Mucosa of stomach (tissue), 1 donor: ENCODE data around the gene GMDS.

Experiments used
- H3K27me3 ChIP-seq: one replicate; pipeline ENCODE4 v1.7.0; 2013; ENCODE audit warnings: mild to moderate bottlenecking, low read length; ENCODE audit not compliant: control insufficient read depth, insufficient read depth
- H3K36me3 ChIP-seq: one replicate; pipeline ENCODE4 v1.7.0; 2013; ENCODE audit warnings: low read length; ENCODE audit not compliant: control insufficient read depth, insufficient read depth
- H3K4me1 ChIP-seq: one replicate; pipeline ENCODE4 v1.7.0; 2013; ENCODE audit warnings: mild to moderate bottlenecking, low read length; ENCODE audit not compliant: control insufficient read depth, insufficient read depth
- H3K4me3 ChIP-seq: one replicate; pipeline ENCODE4 v1.7.0; 2013; ENCODE audit warnings: low read length
- H3K9ac ChIP-seq: one replicate; pipeline ENCODE4 v1.7.0; 2013; ENCODE audit warnings: mild to moderate bottlenecking, low read length, moderate library complexity
- H3K9me3 ChIP-seq: one replicate; pipeline ENCODE4 v1.7.0; 2013; ENCODE audit warnings: mild to moderate bottlenecking, low read length, moderate library complexity; ENCODE audit not compliant: control insufficient read depth
- donor health status: Pancreatic carcinoma.

GMDS gene

GRCh38 chr6:1615853-1616420 is 629.5 kb downstream of the GMDS start:
- Histone ChIP-seq H3K36me3 (no peaks in the 10 kb centered on the region), H3K27me3 (peaks cover 85% of the 10 kb centered on the region), H3K4me3 (no peak overlapping the region), H3K9me3 (no peaks in the 10 kb centered on the region), H3K9ac (no peak overlapping the region), H3K4me1 (peaks cover 14% of the 10 kb centered on the region)

DNA sequence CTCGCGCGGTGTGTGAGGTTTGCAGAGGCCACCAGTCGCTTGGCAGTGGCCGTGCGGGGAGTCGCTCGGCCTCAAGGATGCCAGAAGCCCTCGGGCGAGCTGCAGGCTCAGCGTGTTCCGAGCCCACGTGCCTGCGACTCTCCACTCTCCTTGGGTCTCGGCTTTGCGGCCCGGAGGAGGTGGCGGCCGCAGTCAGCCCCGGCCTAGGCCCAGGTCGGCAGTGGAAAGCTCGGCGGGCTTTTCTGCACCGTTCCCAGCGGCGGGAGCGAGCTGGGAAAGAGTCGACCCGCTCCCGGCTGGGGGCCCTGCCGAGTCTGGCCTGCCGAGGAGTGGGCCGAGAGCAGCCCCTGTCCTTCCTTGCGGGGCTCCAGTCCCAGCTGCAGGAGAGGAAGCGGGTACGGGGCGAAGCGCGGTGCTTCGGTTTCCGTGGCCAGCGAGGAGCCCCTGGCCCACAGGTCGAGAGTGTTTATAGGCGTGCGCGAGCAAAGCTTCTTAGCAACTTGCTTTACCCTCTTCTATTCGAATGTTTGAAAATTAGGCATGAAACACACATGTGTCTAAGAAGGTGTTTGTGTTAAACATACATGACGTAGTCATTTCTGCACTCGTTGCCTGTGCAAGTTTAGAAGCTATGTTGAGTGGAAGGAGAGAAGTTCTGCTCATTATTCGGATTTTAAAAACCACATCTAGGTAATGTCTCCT is 630.1 kb downstream of the GMDS start:
- Histone ChIP-seq H3K27me3 (peaks cover 86% of the 10 kb centered on the region), H3K4me3 (no peak overlapping the region), H3K9ac (no peak overlapping the region), H3K9me3 (no peaks in the 10 kb centered on the region), H3K4me1 (peaks cover 14% of the 10 kb centered on the region), H3K36me3 (no peaks in the 10 kb centered on the region)

DNA sequence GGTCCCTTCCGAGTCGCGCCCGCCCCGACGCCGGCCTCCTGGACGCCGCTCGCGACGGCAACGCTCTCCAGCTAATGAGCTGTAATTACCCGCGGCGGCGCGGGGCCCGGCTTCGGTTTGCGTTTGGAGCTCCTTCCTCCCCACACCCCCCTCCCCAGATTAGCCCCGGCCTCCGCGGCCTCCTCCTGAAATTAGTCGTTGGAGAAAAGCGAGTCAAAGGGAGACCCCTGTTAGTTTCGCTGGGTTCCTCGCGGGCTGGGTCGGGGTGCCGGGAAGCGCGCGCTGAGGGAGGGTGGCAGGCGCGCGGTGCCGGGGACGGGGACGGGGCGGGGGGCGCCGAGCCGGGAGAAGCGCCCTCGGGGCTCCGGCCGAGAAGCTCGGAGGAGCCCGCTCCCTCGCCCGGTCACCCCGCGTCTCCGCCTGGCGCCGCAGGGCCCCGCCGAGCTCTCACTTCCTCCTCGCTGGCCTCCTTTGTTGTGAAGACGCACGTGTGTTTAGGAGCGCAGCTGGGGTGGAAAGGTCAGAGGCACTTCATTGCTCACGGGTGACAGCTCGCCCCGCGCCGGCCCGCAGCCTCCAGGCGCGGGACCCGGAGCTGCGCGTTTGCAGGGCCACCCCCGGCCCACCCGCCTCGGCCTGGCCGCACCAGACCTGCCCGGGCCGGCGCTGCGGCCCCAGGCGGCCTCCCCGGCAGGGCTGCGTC is 630.8 kb downstream of the GMDS start:
- Histone ChIP-seq H3K27me3 (peaks cover 82% of the 10 kb centered on the region), H3K9me3 (no peaks in the 10 kb centered on the region), H3K9ac (no peak overlapping the region), H3K4me1 (peaks cover 14% of the 10 kb centered on the region), H3K4me3 (no peak overlapping the region), H3K36me3 (no peaks in the 10 kb centered on the region)

GRCh38 chr6:1613688-1614447 is 631.5 kb downstream of the GMDS start:
- Histone ChIP-seq H3K9ac (no peak overlapping the region), H3K27me3 (peaks cover 83% of the 10 kb centered on the region)

DNA sequence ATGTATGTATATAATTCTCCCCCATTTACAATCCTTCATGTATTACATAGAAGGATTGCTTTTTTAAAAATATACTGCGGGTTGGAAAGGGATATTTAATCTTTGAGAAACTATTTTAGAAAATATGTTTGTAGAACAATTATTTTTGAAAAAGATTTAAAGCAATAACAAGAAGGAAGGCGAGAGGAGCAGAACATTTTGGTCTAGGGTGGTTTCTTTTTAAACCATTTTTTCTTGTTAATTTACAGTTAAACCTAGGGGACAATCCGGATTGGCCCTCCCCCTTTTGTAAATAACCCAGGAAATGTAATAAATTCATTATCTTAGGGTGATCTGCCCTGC is 632.1 kb downstream of the GMDS start:
- Histone ChIP-seq H3K27me3 (peaks cover 85% of the 10 kb centered on the region), H3K36me3 (no peaks in the 10 kb centered on the region), H3K4me3 (no peak overlapping the region), H3K4me1 (peaks cover 21% of the 10 kb centered on the region), H3K9ac (no peak overlapping the region), H3K9me3 (no peaks in the 10 kb centered on the region)

More at GRCh38 chr6:1613688-1614447, 631.5 kb downstream of the GMDS start:
- H3K36me3 ChIP-seq: no peaks in the 10 kb centered on the region
- no peaks in the 10 kb centered on the region for H3K9me3 ChIP-seq
- H3K4me1 ChIP-seq: peaks cover 18% of the 10 kb centered on the region
- H3K4me3 ChIP-seq: no peak overlapping the region

DNA sequence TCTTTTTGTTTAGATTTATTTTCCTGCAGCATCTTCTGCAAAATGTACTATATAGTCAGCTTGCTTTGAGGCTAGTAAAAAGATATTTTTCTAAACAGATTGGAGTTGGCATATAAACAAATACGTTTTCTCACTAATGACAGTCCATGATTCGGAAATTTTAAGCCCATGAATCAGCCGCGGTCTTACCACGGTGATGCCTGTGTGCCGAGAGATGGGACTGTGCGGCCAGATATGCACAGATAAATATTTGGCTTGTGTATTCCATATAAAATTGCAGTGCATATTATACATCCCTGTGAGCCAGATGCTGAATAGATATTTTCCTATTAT is 632.5 kb downstream of the GMDS start:
- Histone ChIP-seq H3K9me3 (no peaks in the 10 kb centered on the region), H3K27me3 (peaks cover 85% of the 10 kb centered on the region), H3K4me1 (peaks cover 24% of the 10 kb centered on the region), H3K36me3 (no peaks in the 10 kb centered on the region), H3K9ac (no peak overlapping the region), H3K4me3 (no peak overlapping the region)

DNA sequence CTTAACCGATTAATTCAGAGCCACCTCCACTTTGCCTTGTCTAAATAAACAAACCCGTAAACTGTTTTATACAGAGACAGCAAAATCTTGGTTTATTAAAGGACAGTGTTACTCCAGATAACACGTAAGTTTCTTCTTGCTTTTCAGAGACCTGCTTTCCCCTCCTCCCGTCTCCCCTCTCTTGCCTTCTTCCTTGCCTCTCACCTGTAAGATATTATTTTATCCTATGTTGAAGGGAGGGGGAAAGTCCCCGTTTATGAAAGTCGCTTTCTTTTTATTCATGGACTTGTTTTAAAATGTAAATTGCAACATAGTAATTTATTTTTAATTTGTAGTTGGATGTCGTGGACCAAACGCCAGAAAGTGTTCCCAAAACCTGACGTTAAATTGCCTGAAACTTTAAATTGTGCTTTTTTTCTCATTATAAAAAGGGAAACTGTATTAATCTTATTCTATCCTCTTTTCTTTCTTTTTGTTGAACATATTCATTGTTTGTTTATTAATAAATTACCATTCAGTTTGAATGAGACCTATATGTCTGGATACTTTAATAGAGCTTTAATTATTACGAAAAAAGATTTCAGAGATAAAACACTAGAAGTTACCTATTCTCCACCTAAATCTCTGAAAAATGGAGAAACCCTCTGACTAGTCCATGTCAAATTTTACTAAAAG is 633.0 kb downstream of the GMDS start:
- H3K36me3 ChIP-seq: no peaks in the 10 kb centered on the region
- H3K9ac ChIP-seq: no peak overlapping the region
- H3K4me1 ChIP-seq: peaks cover 28% of the 10 kb centered on the region
- no peaks in the 10 kb centered on the region for H3K9me3 ChIP-seq
- H3K27me3 ChIP-seq: peaks cover 85% of the 10 kb centered on the region
- no peak overlapping the region for H3K4me3 ChIP-seq

DNA sequence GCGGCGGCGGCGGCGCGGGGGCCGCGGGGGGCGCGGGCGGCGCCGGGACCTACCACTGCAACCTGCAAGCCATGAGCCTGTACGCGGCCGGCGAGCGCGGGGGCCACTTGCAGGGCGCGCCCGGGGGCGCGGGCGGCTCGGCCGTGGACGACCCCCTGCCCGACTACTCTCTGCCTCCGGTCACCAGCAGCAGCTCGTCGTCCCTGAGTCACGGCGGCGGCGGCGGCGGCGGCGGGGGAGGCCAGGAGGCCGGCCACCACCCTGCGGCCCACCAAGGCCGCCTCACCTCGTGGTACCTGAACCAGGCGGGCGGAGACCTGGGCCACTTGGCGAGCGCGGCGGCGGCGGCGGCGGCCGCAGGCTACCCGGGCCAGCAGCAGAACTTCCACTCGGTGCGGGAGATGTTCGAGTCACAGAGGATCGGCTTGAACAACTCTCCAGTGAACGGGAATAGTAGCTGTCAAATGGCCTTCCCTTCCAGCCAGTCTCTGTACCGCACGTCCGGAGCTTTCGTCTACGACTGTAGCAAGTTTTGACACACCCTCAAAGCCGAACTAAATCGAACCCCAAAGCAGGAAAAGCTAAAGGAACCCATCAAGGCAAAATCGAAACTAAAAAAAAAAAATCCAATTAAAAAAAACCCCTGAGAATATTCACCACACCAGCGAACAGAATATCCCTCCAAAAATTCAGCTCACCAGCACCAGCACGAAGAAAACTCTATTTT is 633.7 kb downstream of the GMDS start:
- no peak overlapping the region for H3K4me3 ChIP-seq
- peak overlapping the region; percentile 39 for H3K9ac ChIP-seq
- peaks cover 87% of the 10 kb centered on the region for H3K27me3 ChIP-seq
- H3K36me3 ChIP-seq: no peaks in the 10 kb centered on the region
- no peaks in the 10 kb centered on the region for H3K9me3 ChIP-seq
- H3K4me1 ChIP-seq: peaks cover 30% of the 10 kb centered on the region

GRCh38 chr6:1611322-1611571 is 634.2 kb downstream of the GMDS start:
- H3K9ac ChIP-seq: no peak overlapping the region
- H3K36me3 ChIP-seq: no peaks in the 10 kb centered on the region
- no peak overlapping the region for H3K4me3 ChIP-seq
- H3K9me3 ChIP-seq: no peaks in the 10 kb centered on the region
- peaks cover 87% of the 10 kb centered on the region for H3K27me3 ChIP-seq
- H3K4me1 ChIP-seq: peaks cover 30% of the 10 kb centered on the region

- Histone ChIP-seq H3K9me3 (no peaks in the 10 kb centered on the region), H3K9ac (no peak overlapping the region), H3K27me3 (peaks cover 88% of the 10 kb centered on the region), H3K4me3 (no peak overlapping the region), H3K4me1 (peaks cover 35% of the 10 kb centered on the region), H3K36me3 (no peaks in the 10 kb centered on the region)
Observed at GRCh38 chr6:1610497-1611321, 634.7 kb downstream of the GMDS start.
